Measurements from ENCODE around the gene OMP. TPM values are rescaled to one million over a fixed set of nuclear protein-coding genes. Genes with fewer than 3 reads are reported as not detected.

OMP gene
- total RNA-seq, 1 donor from 2014 or later = not detected

- FAIRE-seq (no peak), DNase-seq (ENCODE audit: low read depth) (no peak)
- H3K27me3 ChIP-seq (ENCODE audit: control insufficient read depth, insufficient read depth, low read length) = no peaks in the 10 kb centered on the region
- TF ChIP-seq CTCF (IDR thresholded peaks at IDR 0.05; ENCODE audit: insufficient read depth, low read length, severe bottlenecking) = no peak
- no peak overlapping the region for H3K4me3 ChIP-seq (ENCODE audit: low read depth, low read length)
- no peaks in the 10 kb centered on the region for H3K36me3 ChIP-seq (ENCODE audit: control insufficient read depth, insufficient read depth, low read length)
Measured at GRCh38 chr11:77124488-77124887, 21.8 kb downstream of the OMP start.

GRCh38 chr11:77125191-77125590 is 22.6 kb downstream of the OMP start:
- FAIRE-seq = no peak
- no peak overlapping the region for H3K4me3 ChIP-seq (ENCODE audit: low read depth, low read length)
- no peak for TF ChIP-seq CTCF (IDR thresholded peaks at IDR 0.05; ENCODE audit: insufficient read depth, low read length, severe bottlenecking)
- no peaks in the 10 kb centered on the region for H3K27me3 ChIP-seq (ENCODE audit: control insufficient read depth, insufficient read depth, low read length)
- no peaks in the 10 kb centered on the region for H3K36me3 ChIP-seq (ENCODE audit: control insufficient read depth, insufficient read depth, low read length)
- DNase-seq (ENCODE audit: low read depth) = no peak

- H3K36me3 ChIP-seq (ENCODE audit: control insufficient read depth, insufficient read depth, low read length) = no peaks in the 10 kb centered on the region
- FAIRE-seq (no peak), DNase-seq (ENCODE audit: low read depth) (no peak)
- H3K27me3 ChIP-seq (ENCODE audit: control insufficient read depth, insufficient read depth, low read length) = no peaks in the 10 kb centered on the region
- TF ChIP-seq CTCF (IDR thresholded peaks at IDR 0.05; ENCODE audit: insufficient read depth, low read length, severe bottlenecking) = no peak
- H3K4me3 ChIP-seq (ENCODE audit: low read depth, low read length) = no peak overlapping the region
Measured at GRCh38 chr11:77125695-77126094, 23.1 kb downstream of the OMP start.

- DNase-seq (ENCODE audit: low read depth) (no peak), FAIRE-seq (no peak)
- no peak for TF ChIP-seq CTCF (IDR thresholded peaks at IDR 0.05; ENCODE audit: insufficient read depth, low read length, severe bottlenecking)
- Histone ChIP-seq H3K4me3 (ENCODE audit: low read depth, low read length) (no peak overlapping the region), H3K36me3 (ENCODE audit: control insufficient read depth, insufficient read depth, low read length) (no peaks in the 10 kb centered on the region), H3K27me3 (ENCODE audit: control insufficient read depth, insufficient read depth, low read length) (no peaks in the 10 kb centered on the region)
Measured at GRCh38 chr11:77126156-77126775, 23.6 kb downstream of the OMP start.

GRCh38 chr11:77126861-77127234 is 24.2 kb downstream of the OMP start:
- no peak for DNase-seq (ENCODE audit: low read depth)
- no peak for TF ChIP-seq CTCF (IDR thresholded peaks at IDR 0.05; ENCODE audit: insufficient read depth, low read length, severe bottlenecking)
- Histone ChIP-seq H3K4me3 (ENCODE audit: low read depth, low read length) (no peak overlapping the region), H3K36me3 (ENCODE audit: control insufficient read depth, insufficient read depth, low read length) (no peaks in the 10 kb centered on the region), H3K27me3 (ENCODE audit: control insufficient read depth, insufficient read depth, low read length) (no peaks in the 10 kb centered on the region)
- no peak for FAIRE-seq
